Cerebellar cortex (tissue), 1 donor: ENCODE results near the gene FGFBP2.
"Not testable (repeated sequence)": the region's sequence is repeated elsewhere in the genome, so short reads cannot be mapped to it uniquely, and the experiment has no call there.

ENCODE experiments used
- DNase-seq: peaks from one replicate; pipeline ENCODE4 v3.0.0-alpha.2; 2015; ENCODE audit warnings: low spot score

FGFBP2 gene

GRCh38 chr4:15930314-15930713 lies 32.7 kb downstream of the FGFBP2 start:
- DNase-seq = no peak

- no peak for DNase-seq
Observed at GRCh38 chr4:15929540-15929939, 33.4 kb downstream of the FGFBP2 start.

GRCh38 chr4:15928883-15929282 lies 34.1 kb downstream of the FGFBP2 start:
- DNase-seq = no peak

GRCh38 chr4:15926486-15926885 lies 36.5 kb downstream of the FGFBP2 start:
- DNase-seq = no peak

- no peak for DNase-seq
Observed at GRCh38 chr4:15925830-15926229, 37.1 kb downstream of the FGFBP2 start.

GRCh38 chr4:15921592-15921932 lies 41.4 kb downstream of the FGFBP2 start:
- no peak for DNase-seq

GRCh38 chr4:15920723-15921591 lies 42.0 kb downstream of the FGFBP2 start:
- DNase-seq = no peak

- no peak for DNase-seq
Observed at GRCh38 chr4:15918484-15919129, 44.4 kb downstream of the FGFBP2 start.

GRCh38 chr4:15917297-15917696 lies 45.7 kb downstream of the FGFBP2 start:
- DNase-seq = no peak

GRCh38 chr4:15916358-15916757 lies 46.6 kb downstream of the FGFBP2 start:
- not testable (repeated sequence) for DNase-seq

GRCh38 chr4:15914736-15915135 lies 48.2 kb downstream of the FGFBP2 start:
- DNase-seq = no peak

- no peak for DNase-seq
Observed at GRCh38 chr4:15914291-15914690, 48.7 kb downstream of the FGFBP2 start.

- DNase-seq = no peak
Observed at GRCh38 chr4:15913631-15913970, 49.4 kb downstream of the FGFBP2 start.

- DNase-seq = no peak
Observed at GRCh38 chr4:15912961-15913630, 49.9 kb downstream of the FGFBP2 start.

- DNase-seq = no peak
Observed at GRCh38 chr4:15912236-15912635, 50.7 kb downstream of the FGFBP2 start.
